H1 (cell line): ENCODE results near the gene ZNF382. TPM values are rescaled to one million over a fixed set of nuclear protein-coding genes. Genes with fewer than 3 reads are reported as not detected.

Experiments used
- CTCF ChIA-PET: fragments of 300-600 bp; sonication (Branson Sonifier 250); formaldehyde crosslinking; loops from one replicate; lab custom pipeline; 2021; ENCODE audit not compliant: partially characterized antibody; lab: Charles Lee
- POLR2A ChIA-PET: fragments of 300-600 bp; sonication (Branson Sonifier 250); formaldehyde crosslinking; loops from one replicate; lab custom pipeline; 2021; ENCODE audit warnings: inconsistent platforms; ENCODE audit not compliant: partially characterized antibody; lab: Charles Lee
- DNase-seq, 2 experiments: peaks; one replicate each; pipeline versions ENCODE4 v3.0.0 to v3.0.0-alpha.2; 2010 to 2022; ENCODE audit warnings: low spot score in 2 of 2, low read depth in 1 of 2, mixed read lengths in 1 of 2
- FAIRE-seq: peaks from 2 replicates; lab custom pipeline; 2011; peaks lifted over from hg19 to GRCh38; lab: Jason Lieb, UNC
- H2AFZ ChIP-seq: 2 replicates; pipeline ENCODE4 v1.8.1; 2012; ENCODE audit warnings: low read length, inconsistent platforms
- H2AK5ac ChIP-seq: 2 replicates; pipeline ENCODE4 v1.6.1; 2013; ENCODE audit warnings: low read depth, low read length
- H2BK120ac ChIP-seq: replicated peaks from 2 replicates; pipeline ENCODE3; 2013; ENCODE audit warnings: low read depth, low read length, inconsistent platforms
- H2BK12ac ChIP-seq: 2 replicates; pipeline ENCODE4 v1.6.1; 2013; ENCODE audit warnings: low read depth, low read length
- H2BK15ac ChIP-seq: 2 replicates; pipeline ENCODE4 v1.6.1; 2013; ENCODE audit warnings: low read length
- H2BK20ac ChIP-seq: 2 replicates; pipeline ENCODE4 v1.6.1; 2013; ENCODE audit warnings: low read length
- H2BK5ac ChIP-seq: 2 replicates; pipeline ENCODE4 v1.6.1; 2013; ENCODE audit warnings: low read depth, low read length
- H3K14ac ChIP-seq: 2 replicates; pipeline ENCODE4 v1.6.1; 2013; ENCODE audit warnings: inconsistent platforms; ENCODE audit not compliant: insufficient read length
- H3K18ac ChIP-seq: 2 replicates; pipeline ENCODE4 v1.6.1; 2013; ENCODE audit warnings: low read length; ENCODE audit errors: extremely low read depth
- H3K23ac ChIP-seq: 2 replicates; pipeline ENCODE4 v1.6.1; 2013; ENCODE audit warnings: inconsistent platforms; ENCODE audit not compliant: insufficient read length
- H3K23me2 ChIP-seq: 2 replicates; pipeline ENCODE4 v1.6.1; 2013; ENCODE audit warnings: low read depth, low read length
- H3K27ac ChIP-seq: 2 replicates; pipeline ENCODE4 v1.6.1; 2011; ENCODE audit warnings: low read depth, low read length, inconsistent platforms
- H3K27me3 ChIP-seq, 4 experiments: replicated peaks in 1 of 4; 1 replicate in 1 of 4; 2 replicates in 3 of 4; pipeline versions ENCODE4 v1.6.1 to v1.8.1; 2011 to 2013; ENCODE audit warnings: low read length in 3 of 4, mild to moderate bottlenecking in 3 of 4, inconsistent platforms in 2 of 4, mixed read lengths in 2 of 4, moderate library complexity in 1 of 4; ENCODE audit not compliant: control insufficient read depth in 3 of 4, insufficient read depth in 3 of 4; ENCODE audit errors: extremely low read depth in 1 of 4
- H3K36me3 ChIP-seq, 4 experiments: 2 replicates each; pipeline versions ENCODE4 v1.6.1 to v1.8.1; 2011 to 2013; ENCODE audit warnings: mild to moderate bottlenecking in 4 of 4, low read length in 3 of 4, moderate library complexity in 2 of 4, control low read depth in 1 of 4, inconsistent platforms in 1 of 4; ENCODE audit not compliant: insufficient read depth in 4 of 4, control insufficient read depth in 2 of 4
- H3K4ac ChIP-seq: replicated peaks from 2 replicates; pipeline ENCODE3; 2013; ENCODE audit warnings: low read length, low read depth, mixed read lengths, inconsistent platforms; ENCODE audit not compliant: insufficient read length
- H3K4me1 ChIP-seq, 4 experiments: replicated peaks in 1 of 4; 1 replicate in 1 of 4; 2 replicates in 3 of 4; pipeline versions ENCODE4 v1.6.1 to v1.8.1; 2011 to 2013; ENCODE audit warnings: low read length in 3 of 4, inconsistent platforms in 2 of 4, mixed read lengths in 1 of 4; ENCODE audit not compliant: insufficient read depth in 4 of 4, control insufficient read depth in 3 of 4
- H3K4me2 ChIP-seq, 2 experiments: 2 replicates each; pipeline versions ENCODE4 v1.6.1 to v1.8.1; 2011 to 2013; ENCODE audit warnings: low read depth in 2 of 2, low read length in 2 of 2, control low read depth in 1 of 2, inconsistent platforms in 1 of 2, mild to moderate bottlenecking in 1 of 2; ENCODE audit not compliant: insufficient read depth in 1 of 2
- H3K4me3 ChIP-seq, 4 experiments: fragments of 200-600, 300-600 bp in 1 of 4; sonication (generic), shearing (Covaris generic), sonication (Bioruptor Twin) in 1 of 4; 2 replicates each; pipeline versions ENCODE4 v1.5.1 to v1.8.1; 2011 to 2016; ENCODE audit warnings: low read length in 4 of 4, low read depth in 3 of 4, control low read depth in 2 of 4, inconsistent platforms in 2 of 4, mild to moderate bottlenecking in 2 of 4, mixed read lengths in 1 of 4, moderate library complexity in 1 of 4; ENCODE audit not compliant: insufficient read depth in 2 of 4; ENCODE audit errors: extremely low read depth in 1 of 4
- H3K56ac ChIP-seq: replicated peaks from 2 replicates; pipeline ENCODE3; 2013; ENCODE audit warnings: low read depth, mild to moderate bottlenecking, mixed read lengths, low read length, inconsistent platforms; ENCODE audit not compliant: insufficient read length
- H3K79me1 ChIP-seq: 2 replicates; pipeline ENCODE4 v1.6.1; 2013; ENCODE audit warnings: low read depth, low read length, control low read depth
- H3K79me2 ChIP-seq, 2 experiments: 2 replicates each; pipeline versions ENCODE4 v1.6.1 to v1.8.1; 2012 to 2013; ENCODE audit warnings: low read length in 2 of 2, mild to moderate bottlenecking in 2 of 2, inconsistent platforms in 1 of 2; ENCODE audit not compliant: insufficient read depth in 2 of 2, control insufficient read depth in 1 of 2
- H3K9ac ChIP-seq, 4 experiments: replicated peaks in 1 of 4; 1 replicate in 1 of 4; 2 replicates in 3 of 4; pipeline versions ENCODE4 v1.6.1 to v1.8.1; 2011 to 2013; ENCODE audit warnings: low read depth in 3 of 4, low read length in 3 of 4, control low read depth in 2 of 4, mild to moderate bottlenecking in 2 of 4, moderate library complexity in 2 of 4, inconsistent platforms in 1 of 4; ENCODE audit errors: extremely low read depth in 1 of 4
- H3K9me3 ChIP-seq, 2 experiments: 2 replicates each; pipeline versions ENCODE4 v1.6.1 to v1.8.1; 2012 to 2013; ENCODE audit warnings: mild to moderate bottlenecking in 2 of 2, moderate library complexity in 2 of 2, control low read depth in 1 of 2, inconsistent platforms in 1 of 2, low read depth in 1 of 2, low read length in 1 of 2, mixed read lengths in 1 of 2; ENCODE audit not compliant: insufficient read depth in 2 of 2
- H4K20me1 ChIP-seq, 2 experiments: replicated peaks in 1 of 2; 2 replicates each; pipeline versions ENCODE3 to v1.8.1; 2011 to 2013; ENCODE audit warnings: inconsistent platforms in 2 of 2, low read length in 2 of 2, mild to moderate bottlenecking in 1 of 2; ENCODE audit not compliant: insufficient read depth in 2 of 2, control insufficient read depth in 1 of 2
- H4K5ac ChIP-seq: 2 replicates; pipeline ENCODE4 v1.6.1; 2013; ENCODE audit warnings: low read length, low read depth, mixed read lengths, inconsistent platforms; ENCODE audit not compliant: insufficient read length
- H4K8ac ChIP-seq: 2 replicates; pipeline ENCODE4 v1.8.0; 2013; ENCODE audit warnings: mild to moderate bottlenecking, moderate library complexity, low read length, inconsistent platforms; ENCODE audit not compliant: insufficient read depth; ENCODE audit errors: extremely low read depth
- H4K91ac ChIP-seq: replicated peaks from 2 replicates; pipeline ENCODE3; 2013; ENCODE audit warnings: low read length, mixed read lengths, inconsistent platforms; ENCODE audit not compliant: insufficient read length
- CBX5 ChIP-seq: fragments of 300-800, 300-1000 bp; sonication (generic); IDR thresholded peaks from 2 replicates; pipeline ENCODE4 v1.7.1; 2016; ENCODE audit warnings: antibody characterized with exemption, low read length, low read depth
- CHD1 ChIP-seq: IDR thresholded peaks from 2 replicates; pipeline ENCODE4 v1.6.1; 2012; ENCODE audit warnings: low read depth, low read length, improper control_type of control experiment
- JUN ChIP-seq: IDR thresholded peaks from 2 replicates; pipeline ENCODE4 v1.6.1; 2011; ENCODE audit warnings: low read depth, mild to moderate bottlenecking, improper control_type of control experiment, low read length
- NANOG ChIP-seq: IDR thresholded peaks from 2 replicates; pipeline ENCODE4 v1.6.1; 2011; ENCODE audit warnings: low read length, low read depth, mild to moderate bottlenecking, inconsistent platforms; ENCODE audit not compliant: insufficient read depth, poor library complexity, severe bottlenecking
- NRF1 ChIP-seq: IDR thresholded peaks from 2 replicates; pipeline ENCODE4 v1.6.1; 2011; ENCODE audit warnings: mild to moderate bottlenecking, low read depth, low read length, improper control_type of control experiment
- SP1 ChIP-seq: IDR thresholded peaks from 2 replicates; pipeline ENCODE4 v1.6.1; 2011; ENCODE audit warnings: low read depth, low read length
- SUZ12 ChIP-seq: fragments of 200-600 bp; sonication (generic); IDR thresholded peaks from 2 replicates; pipeline ENCODE4 v1.6.1; 2012; ENCODE audit warnings: mild to moderate bottlenecking, inconsistent platforms, low read length, moderate library complexity, mixed read lengths
- TEAD4 ChIP-seq: IDR thresholded peaks from 2 replicates; pipeline ENCODE4 v1.6.1; 2012; ENCODE audit warnings: low read depth, low read length, inconsistent platforms, mixed read lengths
- ZNF274 ChIP-seq: IDR thresholded peaks from 2 replicates; pipeline ENCODE4 v1.7.0; 2012; ENCODE audit warnings: low read length, borderline replicate concordance; ENCODE audit errors: extremely low read depth
- WGBS, 2 experiments: shearing (Covaris generic) in 1 of 2; methylation state at CpG; one replicate each; pipeline versions ENCODE4 v1.1.6 to v1.1.7; 2013 to 2015; ENCODE audit warnings: low lambda C conversion rate in 2 of 2, mixed read lengths in 2 of 2, inconsistent platforms in 1 of 2, low coverage in 1 of 2, missing lambda C conversion rate in 1 of 2; ENCODE audit not compliant: insufficient replicate concordance in 2 of 2, insufficient coverage in 1 of 2, insufficient read length in 1 of 2; ENCODE audit errors: extremely low coverage in 1 of 2, missing lambda C conversion rate in 1 of 2; 5-methylcytosine and 5-hydroxymethylcytosine counted together
- polyA plus RNA-seq, 7 experiments: library from polyadenylated mRNA; depleted of rRNA in 3 of 7; stranded (reverse) in 5 of 7; unstranded in 2 of 7; fragments of >200 nt in 5 of 7; fragments of 200-250 nt in 2 of 7; gene quantifications; 1 replicate in 5 of 7; 2 replicates in 1 of 7; 4 replicates in 1 of 7; pipeline versions ENCODE4 v1.2.1 to v1.2.3, GENCODE V29; 2011 to 2013; ENCODE audit warnings: missing spikeins in 2 of 7, mixed read lengths in 2 of 7
- total RNA-seq: library from RNA; stranded (reverse); fragmentation: NEBNext Ultra II Directional; extraction: Animal tissue kit (Norgen Biotek cat#: 25700); gene quantifications from 2 replicates; pipeline ENCODE4 v1.2.1, GENCODE V29; 2021

The ZNF382 gene
- total and polyA plus RNA-seq, 2 of the 8 experiments (the other 6 are each of a cell fraction or from before 2014, with no cell fraction given) = 1.9 to 6.3 TPM

GRCh38 chr19:36638862-36639510 is 33.9 kb downstream of the ZNF382 start:
- Histone ChIP-seq H3K27ac (no peak overlapping the region), H2BK20ac (no peak overlapping the region), H3K36me3 (peaks cover 0 to 21% (median 10%) of the 10 kb centered on the region in 4 experiments; a peak in 5 of 8 replicates), H4K20me1 (no peaks in the 10 kb centered on the region), H2BK5ac (no peak overlapping the region), H4K5ac (no peak overlapping the region), H3K23me2 (no peaks in the 10 kb centered on the region), H3K4me3 (no peak overlapping the region), H3K9me3 (peaks cover 69% of the 10 kb centered on the region in 2 experiments), H3K79me2 (no peaks in the 10 kb centered on the region), H3K56ac (no peak overlapping the region), H4K91ac (no peak overlapping the region), H3K4me1 (no peaks in the 10 kb centered on the region), H2AFZ (no peak overlapping the region), H3K23ac (no peak overlapping the region), H3K27me3 (no peaks in the 10 kb centered on the region), H3K9ac (no peak overlapping the region), H3K4me2 (no peak overlapping the region), H2BK15ac (no peak overlapping the region), H3K79me1 (no peaks in the 10 kb centered on the region), H3K14ac (no peak overlapping the region), H3K4ac (no peak overlapping the region), H2BK120ac (no peak overlapping the region), H2AK5ac (no peak overlapping the region), H3K18ac (no peak overlapping the region), H2BK12ac (no peak overlapping the region), H4K8ac (no peak overlapping the region)
- no peak for DNase-seq
- ChIA-PET POLR2A (no interaction called here), CTCF (no interaction called here)
- FAIRE-seq = no peak
- TF ChIP-seq TEAD4 (no peak), SUZ12 (no peak), SP1 (no peak), NRF1 (no peak), CBX5 (peak; percentile 92; the same call in 1 of the 2 replicates), CHD1 (no peak), JUN (no peak), NANOG (no peak), ZNF274 (peak; percentile 99)
- 92% methylated on average over 5 of the region's 5 CpGs; no CpG with 5 or more reads in 1 of the 2 experiments for WGBS, 2 experiments
